Astrocyte of the cerebellum (primary cell): ENCODE results near the gene TMEM187.

Source experiments
- DNase-seq: peaks from one replicate; pipeline ENCODE4 v3.0.0-alpha.2; 2011; ENCODE audit warnings: low read depth
- H3K4me3 ChIP-seq: 2 replicates; pipeline ENCODE4 v1.5.1; 2011; ENCODE audit warnings: mild to moderate bottlenecking, low read depth, low read length, moderate library complexity
- in situ Hi-C: cut with HindIII; loops from 2 replicates; pipeline ENCODE4 v1.10.0; 2017; ENCODE audit warnings: low sequenced_read_pairs
- TF ChIP-seq, protein P1 (sequence below): IDR thresholded peaks from 2 replicates; pipeline ENCODE4 v1.5.1; 2012; ENCODE audit warnings: low read length, low read depth, moderate library complexity, mild to moderate bottlenecking; ENCODE audit errors: missing control alignments

Gene TMEM187

DNA sequence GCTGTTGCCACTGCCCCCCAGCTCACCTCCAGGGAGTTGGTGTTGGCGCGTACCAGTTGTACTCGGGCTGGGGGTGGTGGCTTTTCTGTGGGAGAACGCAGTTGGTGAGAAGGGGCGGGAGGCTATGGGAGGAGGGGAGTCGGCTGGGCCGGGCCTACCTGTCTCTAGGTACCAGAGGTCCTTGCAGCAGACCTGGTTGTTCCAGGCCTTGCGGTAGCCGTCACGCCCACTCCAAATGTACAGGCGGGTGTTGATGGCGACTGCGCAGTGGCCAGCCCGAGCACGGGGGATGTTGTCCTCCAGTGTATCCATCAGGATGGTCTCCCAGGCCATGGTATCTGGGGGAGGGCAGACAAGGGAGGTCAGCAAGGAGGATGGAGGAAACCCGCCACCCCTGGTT lies 12.5 kb upstream of the TMEM187 start:
- TF ChIP-seq, protein P1, sequence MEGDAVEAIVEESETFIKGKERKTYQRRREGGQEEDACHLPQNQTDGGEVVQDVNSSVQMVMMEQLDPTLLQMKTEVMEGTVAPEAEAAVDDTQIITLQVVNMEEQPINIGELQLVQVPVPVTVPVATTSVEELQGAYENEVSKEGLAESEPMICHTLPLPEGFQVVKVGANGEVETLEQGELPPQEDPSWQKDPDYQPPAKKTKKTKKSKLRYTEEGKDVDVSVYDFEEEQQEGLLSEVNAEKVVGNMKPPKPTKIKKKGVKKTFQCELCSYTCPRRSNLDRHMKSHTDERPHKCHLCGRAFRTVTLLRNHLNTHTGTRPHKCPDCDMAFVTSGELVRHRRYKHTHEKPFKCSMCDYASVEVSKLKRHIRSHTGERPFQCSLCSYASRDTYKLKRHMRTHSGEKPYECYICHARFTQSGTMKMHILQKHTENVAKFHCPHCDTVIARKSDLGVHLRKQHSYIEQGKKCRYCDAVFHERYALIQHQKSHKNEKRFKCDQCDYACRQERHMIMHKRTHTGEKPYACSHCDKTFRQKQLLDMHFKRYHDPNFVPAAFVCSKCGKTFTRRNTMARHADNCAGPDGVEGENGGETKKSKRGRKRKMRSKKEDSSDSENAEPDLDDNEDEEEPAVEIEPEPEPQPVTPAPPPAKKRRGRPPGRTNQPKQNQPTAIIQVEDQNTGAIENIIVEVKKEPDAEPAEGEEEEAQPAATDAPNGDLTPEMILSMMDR: no peak
- in situ Hi-C loops: no loop called here
- no peak for DNase-seq
- no peak overlapping the region for H3K4me3 ChIP-seq

DNA sequence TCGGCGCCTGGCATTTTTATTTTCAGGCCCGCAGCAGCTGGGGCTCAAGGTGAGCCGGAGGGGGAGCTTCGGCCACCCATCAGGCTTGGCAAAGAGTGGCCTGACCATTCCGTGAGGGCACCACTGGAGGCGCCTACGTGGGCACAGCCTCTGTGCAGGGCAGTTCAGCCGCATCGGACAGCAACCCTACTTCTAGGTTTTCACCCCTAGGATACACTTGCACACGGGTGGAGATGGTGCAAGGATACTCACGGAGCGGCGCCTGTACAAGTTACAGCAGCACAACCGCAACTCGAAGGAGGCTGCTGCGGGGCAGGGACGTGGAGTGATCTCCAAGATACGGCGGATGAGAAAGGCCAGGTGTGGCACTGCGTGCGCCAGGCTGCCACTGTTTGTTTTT lies 11.8 kb upstream of the TMEM187 start:
- in situ Hi-C loops: no loop called here
- no peak overlapping the region for H3K4me3 ChIP-seq
- DNase-seq: no peak
- TF ChIP-seq, protein P1: no peak

DNA sequence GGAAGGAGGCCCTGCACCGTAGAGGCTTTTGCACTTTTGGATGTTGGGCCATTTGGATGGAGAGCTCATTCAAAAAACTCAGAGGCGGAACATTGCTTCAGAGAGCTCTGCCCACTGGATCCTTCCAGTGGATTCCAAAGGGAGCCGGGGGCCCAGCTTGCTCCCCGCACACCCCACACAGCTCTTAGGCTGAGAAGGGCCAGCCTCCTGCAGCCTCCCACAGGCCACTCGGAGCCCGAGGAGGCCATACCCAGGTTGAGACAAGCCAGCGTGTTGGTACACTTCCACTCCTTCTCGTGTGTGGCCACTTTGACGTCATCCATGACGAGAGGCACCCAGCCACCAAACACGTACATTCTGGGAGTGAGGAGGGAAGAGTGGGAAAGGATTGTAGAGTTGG lies 11.3 kb upstream of the TMEM187 start:
- no peak for DNase-seq
- in situ Hi-C loops: no loop called here
- TF ChIP-seq, protein P1: no peak

DNA sequence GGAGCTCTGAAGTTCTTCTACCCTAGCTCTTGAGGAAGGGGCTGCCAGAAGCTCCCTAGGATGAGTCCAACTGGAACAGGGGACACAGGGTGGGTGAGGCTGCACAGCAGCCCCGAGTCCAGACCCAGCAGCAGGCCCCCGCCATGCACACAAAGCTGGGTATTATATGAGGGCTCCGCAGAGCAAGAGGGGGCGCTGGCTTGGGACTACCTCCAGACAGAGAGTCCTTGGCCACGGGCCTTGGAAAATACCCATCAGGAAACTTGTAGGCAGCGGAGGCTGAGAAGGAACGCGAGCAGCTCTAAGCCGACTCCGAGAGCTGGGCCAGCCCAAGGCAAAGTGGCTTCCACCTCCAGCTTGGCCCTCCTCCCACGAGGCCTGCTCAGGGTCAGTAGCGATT lies 9.0 kb upstream of the TMEM187 start:
- in situ Hi-C loops: no loop called here
- H3K4me3 ChIP-seq: no peak overlapping the region
- no peak for DNase-seq
- TF ChIP-seq, protein P1: no peak

More for the DNA sequence above, 11.3 kb upstream of the TMEM187 start:
- no peak overlapping the region for H3K4me3 ChIP-seq

DNA sequence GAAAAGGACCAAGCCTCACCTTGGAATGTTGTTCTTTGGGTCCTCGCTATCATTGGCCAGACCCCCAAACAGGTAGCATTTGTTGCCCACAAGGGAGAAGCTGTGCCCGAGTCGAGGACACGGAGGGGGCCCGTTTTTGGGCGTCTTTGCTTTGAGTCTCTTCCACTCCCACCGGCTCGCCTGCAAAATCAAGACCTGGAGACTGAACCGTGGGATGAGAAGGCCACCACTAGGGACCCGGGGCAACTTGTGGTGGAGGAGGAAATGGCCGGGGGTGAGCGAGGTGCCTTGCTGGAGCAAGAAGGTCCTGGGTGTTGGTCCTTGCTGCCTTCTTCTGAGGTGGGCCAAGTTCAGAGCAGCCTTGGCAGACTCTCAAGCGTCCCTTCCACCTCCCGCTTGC lies 8.4 kb upstream of the TMEM187 start:
- H3K4me3 ChIP-seq: no peak overlapping the region
- DNase-seq: no peak
- TF ChIP-seq, protein P1: no peak
- in situ Hi-C loops: no loop called here

DNA sequence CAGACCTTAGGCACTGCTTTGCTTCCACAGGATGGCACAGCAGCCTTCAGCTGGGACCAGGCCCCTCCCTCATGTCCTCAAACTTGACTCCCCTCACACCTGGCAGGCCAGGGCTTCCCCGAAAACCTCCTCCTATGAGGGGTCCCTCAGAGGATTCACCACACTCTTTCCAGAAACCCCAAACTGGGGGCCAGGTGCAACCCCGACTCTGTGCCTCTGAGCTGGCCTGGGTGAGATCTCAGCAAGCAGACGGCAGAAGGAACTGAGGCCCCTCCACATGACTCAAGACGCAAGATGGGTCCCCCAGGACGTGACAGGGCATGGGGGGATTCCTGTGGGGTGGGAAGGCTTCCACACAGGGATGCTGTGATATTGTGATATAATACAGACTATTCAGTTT lies 7.1 kb upstream of the TMEM187 start:
- in situ Hi-C loops: no loop called here
- no peak for DNase-seq
- TF ChIP-seq, protein P1: no peak
- no peak overlapping the region for H3K4me3 ChIP-seq

DNA sequence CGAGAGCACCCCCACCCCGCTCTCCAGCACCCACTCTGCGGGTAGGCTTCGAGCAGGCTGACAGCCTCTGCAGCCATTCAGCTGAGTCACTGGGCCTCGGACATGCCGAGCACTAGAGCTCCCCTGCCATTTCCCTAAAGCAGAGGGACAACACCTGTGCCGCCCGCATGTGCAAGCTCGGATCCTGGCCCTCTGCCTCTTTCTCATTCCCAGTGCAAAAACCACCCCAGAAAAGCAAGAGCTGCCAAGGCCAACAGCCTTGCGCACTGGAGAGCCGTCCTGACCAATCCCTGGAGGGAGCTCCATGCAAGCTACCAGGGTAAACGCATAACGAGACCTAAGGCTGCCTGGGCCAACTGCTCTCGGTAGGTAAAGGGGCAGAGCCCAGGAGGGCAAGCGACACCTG lies 6.3 kb upstream of the TMEM187 start:
- in situ Hi-C loops: no loop called here
- no peak overlapping the region for H3K4me3 ChIP-seq
- no peak for DNase-seq
- TF ChIP-seq, protein P1: no peak
